ENCODE measurements around the gene FRMPD3.

FRMPD3 gene

DNA sequence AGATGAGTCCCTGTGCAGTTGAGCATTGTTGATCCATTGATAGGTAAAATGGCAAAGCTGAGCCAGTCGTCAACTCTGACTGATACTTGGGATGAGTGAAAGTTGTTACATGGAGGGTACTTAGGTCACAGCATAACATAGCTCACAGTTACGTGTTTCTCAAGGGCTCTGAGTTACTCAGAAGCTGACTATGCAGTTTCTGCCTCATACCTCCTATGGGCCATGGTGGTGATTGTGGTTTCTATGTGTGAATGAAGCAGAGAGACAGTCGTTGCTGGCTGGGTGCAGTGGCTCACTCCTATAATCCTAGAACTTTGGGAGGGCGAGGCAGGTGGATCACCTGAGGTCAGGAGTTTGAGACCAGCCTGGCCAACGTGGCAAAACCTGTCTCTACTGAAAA, 30.8 kb downstream of the FRMPD3 start:
- no peak for DNase-seq (ENCODE audit: low spot score)

DNA sequence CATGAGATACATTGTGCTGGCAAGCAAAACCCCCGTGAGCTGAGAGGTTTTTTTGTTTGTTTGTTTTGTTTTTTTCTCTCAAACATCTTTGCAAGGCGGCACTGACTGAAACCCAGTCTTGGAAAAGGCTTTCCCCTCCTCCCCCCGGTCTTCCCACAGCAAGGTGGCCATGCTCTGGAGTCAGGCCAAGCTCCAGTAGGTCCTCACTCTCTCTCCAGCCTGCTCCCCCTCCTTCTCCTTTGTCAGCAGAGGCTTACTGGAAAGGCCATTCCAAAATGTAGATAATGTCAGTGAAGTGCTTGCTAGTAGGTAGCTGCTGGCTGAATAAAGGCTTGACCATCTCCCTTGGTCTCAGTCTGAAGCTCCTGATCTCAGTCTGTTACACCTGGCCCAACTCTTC, 32.6 kb downstream of the FRMPD3 start:
- peak; percentile 44 for DNase-seq (ENCODE audit: low spot score)

DNA sequence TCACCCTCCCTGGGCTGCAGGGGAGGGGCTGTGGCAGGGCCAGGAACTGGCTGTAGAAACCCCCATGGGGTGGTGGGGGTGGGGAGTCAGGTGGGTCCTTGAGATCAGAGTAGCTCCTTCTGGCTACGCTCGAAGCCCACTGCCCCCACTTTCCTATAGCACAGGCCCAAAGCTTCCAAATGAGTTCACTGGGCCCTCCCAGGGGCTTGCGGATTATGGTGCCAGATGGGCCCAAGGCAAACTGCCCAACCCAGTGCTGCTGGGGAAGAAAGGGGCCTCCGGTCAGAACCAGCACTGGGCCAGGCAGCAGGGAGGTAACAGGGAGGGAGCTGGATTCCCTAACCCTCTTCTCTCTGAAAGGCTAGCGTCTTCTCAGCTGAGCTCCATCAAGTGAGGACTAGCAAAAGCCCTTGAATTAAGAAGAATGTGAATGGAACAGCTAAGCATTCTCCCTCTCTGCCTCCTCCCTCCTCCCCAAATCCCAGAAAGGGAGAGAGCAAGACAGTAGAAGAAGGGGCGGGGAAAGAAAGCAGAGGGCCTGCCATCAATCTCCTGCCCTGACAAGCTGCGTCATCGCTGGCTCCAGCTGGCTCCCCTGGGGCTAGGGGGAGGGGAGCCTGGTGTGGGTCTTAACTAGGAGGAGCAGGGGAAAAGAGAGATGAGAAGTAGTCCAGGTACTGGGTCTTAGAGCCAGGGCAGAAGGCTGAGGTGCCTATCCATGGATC, 34.7 kb downstream of the FRMPD3 start:
- peak; percentile 21 for DNase-seq (ENCODE audit: low spot score)

- no peak for DNase-seq (ENCODE audit: low spot score)
Measured at GRCh38 chrX:107485013-107485412, 35.6 kb downstream of the FRMPD3 start.

- DNase-seq (ENCODE audit: low spot score): no peak
Measured at GRCh38 chrX:107493141-107493540, 43.7 kb downstream of the FRMPD3 start.

DNA sequence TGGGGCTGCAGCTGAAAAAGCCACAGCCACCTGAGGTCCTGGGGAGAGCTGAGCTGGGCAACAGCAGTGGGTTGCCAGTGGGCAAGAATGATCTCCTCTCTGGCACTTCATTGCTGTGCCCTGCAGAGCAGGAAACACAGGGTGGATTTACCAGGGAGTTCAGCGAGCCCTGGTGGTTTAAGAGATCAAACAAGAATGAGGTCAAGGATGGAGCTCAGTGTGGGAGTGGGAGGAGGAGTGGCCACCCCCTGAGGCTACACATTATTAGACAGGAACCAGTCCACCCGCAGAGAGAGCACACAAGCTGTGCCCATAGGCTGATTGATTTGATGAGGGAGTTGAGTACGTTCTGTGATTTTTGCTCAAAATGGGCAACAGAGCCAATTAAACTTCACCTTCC, 47.3 kb downstream of the FRMPD3 start:
- no peak for DNase-seq (ENCODE audit: low spot score)

All from cerebellar cortex (tissue), 1 donor.